A549 (cell line): Measurements from ENCODE around the gene MYO19.

ENCODE experiments used
- GATA3 ChIP-seq: IDR thresholded peaks from 2 replicates; pipeline ENCODE4 v1.6.1; 2012; ENCODE audit warnings: borderline replicate concordance
- HEYL ChIP-seq: fragments of 250-450 bp; sonication (Bioruptor Pico); IDR thresholded peaks from 2 replicates; pipeline ENCODE4 v1.8.0; 2021; ENCODE audit warnings: mild to moderate bottlenecking, moderate library complexity
- JUNB ChIP-seq: fragments of >200 bp; sonication (Bioruptor Twin); formaldehyde crosslinking; IDR thresholded peaks from 2 replicates; pipeline ENCODE4 v1.6.1; 2016
- MAZ ChIP-seq: fragments of 150-350 bp; IDR thresholded peaks from 2 replicates; pipeline ENCODE4 v1.6.1; 2014; ENCODE audit warnings: antibody characterized with exemption, low read depth, low read length, borderline replicate concordance
- POLR2A ChIP-seq: IDR thresholded peaks from 2 replicates; pipeline ENCODE4 v1.6.1; 2012; ENCODE audit warnings: mild to moderate bottlenecking, low read length
- RARB ChIP-seq: fragments of 250-450 bp; sonication (Bioruptor Pico); IDR thresholded peaks from 2 replicates; pipeline ENCODE4 v1.8.0; 2021; ENCODE audit warnings: mild to moderate bottlenecking, moderate library complexity
- ZFP36 ChIP-seq: fragments of 450-650 bp; IDR thresholded peaks from 2 replicates; pipeline ENCODE4 v1.6.1; 2014; ENCODE audit warnings: borderline replicate concordance; ENCODE audit not compliant: partially characterized antibody
- ZSCAN20 ChIP-seq: fragments of 250-450 bp; sonication (Bioruptor Pico); IDR thresholded peaks from 2 replicates; pipeline ENCODE4 v1.8.0; 2022; ENCODE audit warnings: mild to moderate bottlenecking, moderate library complexity
- TF ChIP-seq, protein P1 (sequence below): fragments of >200 bp; sonication (Bioruptor Twin); formaldehyde crosslinking; IDR thresholded peaks from 3 replicates; pipeline ENCODE4 v1.5.1; 2016
- TF ChIP-seq, protein P2 (sequence below): fragments of 200-600 bp; sonication (generic); IDR thresholded peaks from 2 replicates; pipeline ENCODE4 v1.6.1; 2016; ENCODE audit warnings: antibody characterized with exemption, mild to moderate bottlenecking, moderate library complexity

DNA sequence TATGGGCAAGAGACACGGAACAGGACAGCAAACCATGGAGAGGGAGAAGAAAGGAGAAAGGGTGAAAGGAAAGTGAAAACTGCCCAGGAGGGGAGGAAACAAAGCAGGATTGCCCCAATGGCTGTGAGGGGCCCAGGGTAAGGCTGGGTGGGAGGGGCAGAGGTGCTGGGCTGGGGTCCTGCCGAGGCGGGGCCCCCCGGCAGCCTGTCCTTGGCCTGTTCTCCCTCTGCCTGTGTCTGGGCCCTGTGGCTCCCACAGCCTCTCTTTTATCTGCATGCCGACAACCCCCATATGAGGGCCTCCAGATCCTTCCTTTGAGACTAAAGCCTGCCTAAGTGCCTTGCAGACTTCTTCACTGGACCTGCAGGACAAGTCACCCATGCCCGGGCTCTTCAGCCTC, 32.7 kb downstream of the MYO19 start:
- TF ChIP-seq GATA3 (no peak), ZSCAN20 (CRISPR knock-in tag) (no peak), RARB (CRISPR knock-in tag) (no peak), HEYL (CRISPR knock-in tag) (no peak), POLR2A (no peak), MAZ (no peak), ZFP36 (no peak), JUNB (no peak)
- TF ChIP-seq, protein P1, sequence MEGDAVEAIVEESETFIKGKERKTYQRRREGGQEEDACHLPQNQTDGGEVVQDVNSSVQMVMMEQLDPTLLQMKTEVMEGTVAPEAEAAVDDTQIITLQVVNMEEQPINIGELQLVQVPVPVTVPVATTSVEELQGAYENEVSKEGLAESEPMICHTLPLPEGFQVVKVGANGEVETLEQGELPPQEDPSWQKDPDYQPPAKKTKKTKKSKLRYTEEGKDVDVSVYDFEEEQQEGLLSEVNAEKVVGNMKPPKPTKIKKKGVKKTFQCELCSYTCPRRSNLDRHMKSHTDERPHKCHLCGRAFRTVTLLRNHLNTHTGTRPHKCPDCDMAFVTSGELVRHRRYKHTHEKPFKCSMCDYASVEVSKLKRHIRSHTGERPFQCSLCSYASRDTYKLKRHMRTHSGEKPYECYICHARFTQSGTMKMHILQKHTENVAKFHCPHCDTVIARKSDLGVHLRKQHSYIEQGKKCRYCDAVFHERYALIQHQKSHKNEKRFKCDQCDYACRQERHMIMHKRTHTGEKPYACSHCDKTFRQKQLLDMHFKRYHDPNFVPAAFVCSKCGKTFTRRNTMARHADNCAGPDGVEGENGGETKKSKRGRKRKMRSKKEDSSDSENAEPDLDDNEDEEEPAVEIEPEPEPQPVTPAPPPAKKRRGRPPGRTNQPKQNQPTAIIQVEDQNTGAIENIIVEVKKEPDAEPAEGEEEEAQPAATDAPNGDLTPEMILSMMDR = no peak
- TF ChIP-seq, protein P2, sequence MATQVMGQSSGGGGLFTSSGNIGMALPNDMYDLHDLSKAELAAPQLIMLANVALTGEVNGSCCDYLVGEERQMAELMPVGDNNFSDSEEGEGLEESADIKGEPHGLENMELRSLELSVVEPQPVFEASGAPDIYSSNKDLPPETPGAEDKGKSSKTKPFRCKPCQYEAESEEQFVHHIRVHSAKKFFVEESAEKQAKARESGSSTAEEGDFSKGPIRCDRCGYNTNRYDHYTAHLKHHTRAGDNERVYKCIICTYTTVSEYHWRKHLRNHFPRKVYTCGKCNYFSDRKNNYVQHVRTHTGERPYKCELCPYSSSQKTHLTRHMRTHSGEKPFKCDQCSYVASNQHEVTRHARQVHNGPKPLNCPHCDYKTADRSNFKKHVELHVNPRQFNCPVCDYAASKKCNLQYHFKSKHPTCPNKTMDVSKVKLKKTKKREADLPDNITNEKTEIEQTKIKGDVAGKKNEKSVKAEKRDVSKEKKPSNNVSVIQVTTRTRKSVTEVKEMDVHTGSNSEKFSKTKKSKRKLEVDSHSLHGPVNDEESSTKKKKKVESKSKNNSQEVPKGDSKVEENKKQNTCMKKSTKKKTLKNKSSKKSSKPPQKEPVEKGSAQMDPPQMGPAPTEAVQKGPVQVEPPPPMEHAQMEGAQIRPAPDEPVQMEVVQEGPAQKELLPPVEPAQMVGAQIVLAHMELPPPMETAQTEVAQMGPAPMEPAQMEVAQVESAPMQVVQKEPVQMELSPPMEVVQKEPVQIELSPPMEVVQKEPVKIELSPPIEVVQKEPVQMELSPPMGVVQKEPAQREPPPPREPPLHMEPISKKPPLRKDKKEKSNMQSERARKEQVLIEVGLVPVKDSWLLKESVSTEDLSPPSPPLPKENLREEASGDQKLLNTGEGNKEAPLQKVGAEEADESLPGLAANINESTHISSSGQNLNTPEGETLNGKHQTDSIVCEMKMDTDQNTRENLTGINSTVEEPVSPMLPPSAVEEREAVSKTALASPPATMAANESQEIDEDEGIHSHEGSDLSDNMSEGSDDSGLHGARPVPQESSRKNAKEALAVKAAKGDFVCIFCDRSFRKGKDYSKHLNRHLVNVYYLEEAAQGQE = no peak
